Loucy (cell line): Measurements from ENCODE around the gene RMND5B.

Experiments used
- H2AFZ ChIP-seq: fragments of 200-600 bp; sonication (generic); 2 replicates; pipeline ENCODE4 v1.6.0; 2016; ENCODE audit warnings: antibody characterized with exemption, mild to moderate bottlenecking, low read length, moderate library complexity
- H3F3A ChIP-seq: fragments of 200-600 bp; 2 replicates; pipeline ENCODE4 v1.6.0; 2016; ENCODE audit warnings: antibody characterized with exemption, low read depth, mild to moderate bottlenecking
- H3K27me3 ChIP-seq: fragments of 200-600 bp; sonication (generic); 2 replicates; pipeline ENCODE4 v1.6.1; 2014; ENCODE audit warnings: low read length, mild to moderate bottlenecking; ENCODE audit not compliant: insufficient read depth, poor library complexity, severe bottlenecking
- H3K36me3 ChIP-seq: fragments of 200-600 bp; sonication (generic); 2 replicates; pipeline ENCODE4 v1.6.1; 2016; ENCODE audit warnings: low read length; ENCODE audit not compliant: insufficient read depth
- H3K4me1 ChIP-seq: fragments of 200-600 bp; sonication (generic); 2 replicates; pipeline ENCODE4 v1.5.1; 2014; ENCODE audit warnings: low read length, mild to moderate bottlenecking; ENCODE audit not compliant: insufficient read depth, poor library complexity, severe bottlenecking
- H3K4me2 ChIP-seq: fragments of 200-600 bp; sonication (generic); 2 replicates; pipeline ENCODE4 v1.6.0; 2014; ENCODE audit warnings: antibody characterized with exemption, low read length, low read depth, mild to moderate bottlenecking; ENCODE audit not compliant: poor library complexity, severe bottlenecking
- H3K4me3 ChIP-seq: fragments of 200-600 bp; sonication (generic); 2 replicates; pipeline ENCODE4 v1.5.1; 2014; ENCODE audit warnings: low read length, mild to moderate bottlenecking, mixed read lengths; ENCODE audit not compliant: poor library complexity, severe bottlenecking
- H3K79me2 ChIP-seq: fragments of 200-600 bp; sonication (generic); 2 replicates; pipeline ENCODE4 v1.6.1; 2014; ENCODE audit warnings: low read length; ENCODE audit not compliant: insufficient read depth
- H3K9ac ChIP-seq: fragments of 200-600 bp; sonication (generic); 2 replicates; pipeline ENCODE4 v1.6.0; 2014; ENCODE audit warnings: mild to moderate bottlenecking, low read depth, low read length, moderate library complexity; ENCODE audit not compliant: poor library complexity, severe bottlenecking
- H3K9me2 ChIP-seq: fragments of 200-600 bp; sonication (generic); replicated peaks from 2 replicates; pipeline ENCODE4 v1.6.1; 2016; ENCODE audit warnings: low read depth, low read length, mixed read lengths
- H3K9me3 ChIP-seq: fragments of 200-600 bp; sonication (generic); 2 replicates; pipeline ENCODE4 v1.6.1; 2014; ENCODE audit warnings: mild to moderate bottlenecking, antibody characterized with exemption, low read length, low read depth; ENCODE audit not compliant: insufficient read depth
- H4K20me1 ChIP-seq: fragments of 200-600 bp; sonication (generic); 2 replicates; pipeline ENCODE4 v1.6.0; 2014; ENCODE audit warnings: antibody characterized with exemption, low read length, mild to moderate bottlenecking; ENCODE audit not compliant: insufficient read depth, poor library complexity, severe bottlenecking
- EZH2phosphoT487 ChIP-seq: fragments of 200-600 bp; IDR thresholded peaks from 2 replicates; pipeline ENCODE4 v1.6.1; 2018; ENCODE audit warnings: antibody characterized with exemption, mild to moderate bottlenecking, moderate library complexity, borderline replicate concordance
- TF ChIP-seq, protein P1 (sequence below): fragments of 200-600 bp; sonication (generic); conservative IDR thresholded peaks from 2 replicates; pipeline ENCODE4 v1.5.1; 2014; ENCODE audit warnings: mild to moderate bottlenecking, antibody characterized with exemption, low read length

RMND5B gene

GRCh38 chr5:178130576-178131445 is at the start of gene RMND5B:
Gene RMND5B (plus strand): TSS chr5:178131014. CDS start chr5:178138120, 7,106 bp downstream.
- Histone ChIP-seq H3K9me2 (no peaks in the 10 kb centered on the region), H3K36me3 (no peaks in the 10 kb centered on the region), H2AFZ (peak within 1 kb of the TSS; percentile 52; the same call in 1 of the 2 replicates), H3K79me2 (peaks cover 10% of the 10 kb centered on the region; the same call in 1 of the 2 replicates), H3K4me1 (peaks cover 11% of the 10 kb centered on the region), H3K4me3 (peak within 1 kb of the TSS; percentile 80), H3F3A (no peaks in the 10 kb centered on the region), H4K20me1 (no peaks in the 10 kb centered on the region), H3K9ac (peak within 1 kb of the TSS; percentile 86), H3K4me2 (peak within 1 kb of the TSS; percentile 74), H3K27me3 (no peaks in the 10 kb centered on the region), H3K9me3 (no peaks in the 10 kb centered on the region)
- TF ChIP-seq EZH2phosphoT487, result no peak
- TF ChIP-seq, protein P1, sequence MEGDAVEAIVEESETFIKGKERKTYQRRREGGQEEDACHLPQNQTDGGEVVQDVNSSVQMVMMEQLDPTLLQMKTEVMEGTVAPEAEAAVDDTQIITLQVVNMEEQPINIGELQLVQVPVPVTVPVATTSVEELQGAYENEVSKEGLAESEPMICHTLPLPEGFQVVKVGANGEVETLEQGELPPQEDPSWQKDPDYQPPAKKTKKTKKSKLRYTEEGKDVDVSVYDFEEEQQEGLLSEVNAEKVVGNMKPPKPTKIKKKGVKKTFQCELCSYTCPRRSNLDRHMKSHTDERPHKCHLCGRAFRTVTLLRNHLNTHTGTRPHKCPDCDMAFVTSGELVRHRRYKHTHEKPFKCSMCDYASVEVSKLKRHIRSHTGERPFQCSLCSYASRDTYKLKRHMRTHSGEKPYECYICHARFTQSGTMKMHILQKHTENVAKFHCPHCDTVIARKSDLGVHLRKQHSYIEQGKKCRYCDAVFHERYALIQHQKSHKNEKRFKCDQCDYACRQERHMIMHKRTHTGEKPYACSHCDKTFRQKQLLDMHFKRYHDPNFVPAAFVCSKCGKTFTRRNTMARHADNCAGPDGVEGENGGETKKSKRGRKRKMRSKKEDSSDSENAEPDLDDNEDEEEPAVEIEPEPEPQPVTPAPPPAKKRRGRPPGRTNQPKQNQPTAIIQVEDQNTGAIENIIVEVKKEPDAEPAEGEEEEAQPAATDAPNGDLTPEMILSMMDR, result no peak

DNA sequence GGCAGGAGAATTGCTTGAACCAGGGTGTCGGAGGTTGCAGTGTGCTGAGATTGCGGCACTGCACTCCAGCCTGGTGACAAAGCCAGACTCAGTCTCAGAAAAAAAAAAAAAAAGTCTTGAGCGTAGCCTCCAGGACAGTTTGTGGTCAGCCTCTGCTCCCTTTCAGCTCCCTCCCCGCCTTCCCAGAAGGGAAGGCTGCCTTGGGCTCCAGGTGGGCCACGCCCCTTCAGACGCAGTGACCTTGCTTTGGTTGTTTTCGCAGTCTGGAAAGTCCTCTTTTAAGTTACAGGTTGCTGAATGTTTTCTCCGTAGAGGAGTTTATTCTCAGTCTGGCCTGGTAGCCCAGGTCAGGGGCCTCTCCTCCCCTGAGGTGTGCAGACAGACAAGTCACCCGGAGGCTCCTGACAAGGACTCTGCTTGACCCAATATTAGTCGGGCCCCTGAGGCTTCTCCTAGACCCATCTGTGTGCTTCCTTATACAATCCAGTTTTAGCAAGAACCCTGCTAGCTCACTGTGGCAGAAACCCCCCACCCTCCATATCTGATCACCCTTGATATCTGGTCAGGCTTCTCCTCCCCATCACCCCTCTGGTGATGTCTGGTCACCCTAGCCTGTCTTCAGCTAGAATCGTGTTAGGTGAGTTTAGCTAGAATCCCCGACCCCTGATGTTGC is 49.1 kb upstream of the RMND5B start:
- no peaks in the 10 kb centered on the region for H3K9me2 ChIP-seq
- no peaks in the 10 kb centered on the region for H3K4me1 ChIP-seq
- H3K4me2 ChIP-seq, result no peak overlapping the region
- H3K9me3 ChIP-seq, result no peaks in the 10 kb centered on the region
- H3K79me2 ChIP-seq, result no peaks in the 10 kb centered on the region
- no peak overlapping the region for H3K4me3 ChIP-seq
- no peaks in the 10 kb centered on the region for H3K27me3 ChIP-seq
- H2AFZ ChIP-seq, result no peak overlapping the region
- H3F3A ChIP-seq, result no peaks in the 10 kb centered on the region
- no peaks in the 10 kb centered on the region for H3K36me3 ChIP-seq
- no peaks in the 10 kb centered on the region for H4K20me1 ChIP-seq
- no peak for TF ChIP-seq EZH2phosphoT487
- TF ChIP-seq, protein P1, result no peak
- no peak overlapping the region for H3K9ac ChIP-seq

DNA sequence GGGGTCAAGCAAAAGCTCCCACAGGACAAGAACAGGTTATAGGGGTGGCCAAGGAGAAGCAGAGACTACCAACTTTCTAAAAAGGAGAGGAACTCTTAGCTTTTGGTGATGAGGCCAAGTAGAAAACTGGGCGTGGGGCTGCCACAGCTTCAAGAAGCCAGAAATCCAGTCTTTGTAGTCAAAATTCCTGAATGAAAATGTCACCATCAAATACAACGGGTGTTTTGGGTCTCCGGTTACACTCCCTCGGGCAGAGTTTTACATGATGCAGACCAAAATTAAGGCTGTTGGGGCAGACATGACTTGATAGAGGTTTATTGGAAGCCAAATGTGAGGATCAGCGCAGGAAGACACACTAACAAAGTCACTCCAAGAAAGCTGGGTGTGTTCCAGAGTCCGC is 46.9 kb upstream of the RMND5B start:
- H3K4me1 ChIP-seq, result no peaks in the 10 kb centered on the region
- H4K20me1 ChIP-seq, result no peaks in the 10 kb centered on the region
- no peaks in the 10 kb centered on the region for H3K9me2 ChIP-seq
- H3K9ac ChIP-seq, result no peak overlapping the region
- no peaks in the 10 kb centered on the region for H3K79me2 ChIP-seq
- H3K9me3 ChIP-seq, result no peaks in the 10 kb centered on the region
- no peak overlapping the region for H3K4me2 ChIP-seq
- TF ChIP-seq, protein P1, result no peak
- no peak for TF ChIP-seq EZH2phosphoT487
- H3F3A ChIP-seq, result no peaks in the 10 kb centered on the region
- no peak overlapping the region for H3K4me3 ChIP-seq
- no peaks in the 10 kb centered on the region for H3K27me3 ChIP-seq
- H3K36me3 ChIP-seq, result no peaks in the 10 kb centered on the region
- H2AFZ ChIP-seq, result no peak overlapping the region
